GM19395 (cell line): ENCODE results near the gene BAAT.
"Not testable (repeated sequence)": the region's sequence is repeated elsewhere in the genome, so short reads cannot be mapped to it uniquely, and the experiment has no call there.

Source experiments
- ATAC-seq: cut with Tn5 transposase; IDR thresholded peaks from one replicate; pipeline ENCODE4 v1.9.1; 2021; ENCODE audit warnings: mild to moderate bottlenecking, moderate library complexity; ENCODE audit not compliant: unreplicated experiment

BAAT gene

GRCh38 chr9:101384873-101385536, at the start of gene BAAT:
Gene BAAT (minus strand): TSS chr9:101385006. CDS start chr9:101371404, 13,602 bp downstream.
- not testable (repeated sequence) for ATAC-seq

DNA sequence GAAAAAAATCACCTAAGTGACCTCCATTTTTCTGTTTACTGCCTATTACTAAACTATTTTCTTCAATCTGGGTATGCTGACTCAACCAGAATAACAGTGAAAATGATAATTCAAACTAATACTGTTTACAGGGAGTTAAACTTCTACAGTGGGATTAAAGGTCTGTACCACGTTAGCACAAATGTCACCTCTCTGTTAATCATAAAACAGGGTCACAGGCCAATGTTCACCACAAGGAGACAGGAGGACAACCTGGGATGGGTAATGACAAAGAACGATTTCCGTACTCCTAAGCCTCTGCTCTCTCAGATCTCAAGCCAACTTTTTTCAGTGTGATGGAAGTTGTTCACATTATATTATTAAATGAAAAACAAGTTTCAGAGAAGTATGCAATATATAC, 48.4 kb upstream of the BAAT start:
- ATAC-seq = no peak

DNA sequence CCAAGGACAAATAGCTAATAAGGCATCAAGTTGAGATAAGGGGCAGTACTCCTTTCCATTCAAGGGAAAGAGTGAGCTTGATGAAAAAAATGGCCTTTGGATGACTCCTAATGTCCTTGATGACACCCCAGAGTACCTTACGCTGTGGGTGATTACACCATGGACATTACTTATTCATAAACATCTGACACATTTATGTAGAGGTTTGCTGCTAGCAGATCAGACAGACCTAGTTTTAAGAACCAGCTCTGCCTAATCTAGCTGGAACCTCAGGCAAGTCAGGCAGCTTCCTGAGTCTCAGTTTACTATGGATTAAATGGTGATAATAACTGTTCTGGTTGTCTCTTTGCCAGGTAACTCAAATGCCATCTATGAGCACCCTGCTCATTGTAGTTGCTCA, 47.9 kb upstream of the BAAT start:
- ATAC-seq = no peak

DNA sequence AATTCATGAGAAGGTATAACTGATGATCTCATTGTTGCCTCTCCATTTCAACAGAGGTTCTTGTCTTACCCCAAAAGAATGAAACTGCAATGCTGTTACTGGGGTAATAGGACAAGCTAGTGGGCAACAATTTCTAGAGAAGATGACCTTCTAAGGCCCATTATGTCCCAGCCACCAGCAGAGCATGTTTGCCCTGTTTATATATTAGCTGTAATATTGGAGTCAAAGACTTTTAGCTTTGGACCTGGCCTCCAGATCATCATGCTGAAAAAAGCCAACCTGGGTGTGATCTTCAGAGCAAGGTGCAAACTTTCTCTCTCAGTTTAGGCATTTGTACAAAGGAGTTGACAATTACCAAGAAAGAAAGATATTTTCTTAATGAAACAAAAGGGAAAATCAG, 47.4 kb upstream of the BAAT start:
- no peak for ATAC-seq

DNA sequence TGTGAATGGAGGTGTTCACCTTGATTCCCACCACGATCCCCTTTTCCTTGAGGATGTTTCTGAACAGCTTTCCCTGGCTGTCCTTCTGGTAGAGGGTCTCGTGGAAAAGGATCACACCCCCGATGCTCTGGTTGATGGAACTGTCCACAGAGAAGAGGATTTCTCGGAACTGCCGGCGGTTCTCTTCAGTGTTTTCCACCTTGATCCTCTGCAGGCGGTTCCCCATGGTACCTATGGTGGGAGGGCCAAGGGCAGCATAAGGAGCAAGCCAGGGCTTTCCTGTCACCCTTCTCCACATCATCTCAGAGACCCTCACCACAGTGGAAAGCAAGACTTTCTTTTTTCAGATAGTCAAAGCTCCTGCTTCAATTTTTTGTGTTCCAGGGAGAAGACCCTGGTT, 44.9 kb upstream of the BAAT start:
- ATAC-seq = no peak

- no peak for ATAC-seq
These were observed 44.1 kb upstream of the BAAT start for GRCh38 chr9:101428909-101429308.

DNA sequence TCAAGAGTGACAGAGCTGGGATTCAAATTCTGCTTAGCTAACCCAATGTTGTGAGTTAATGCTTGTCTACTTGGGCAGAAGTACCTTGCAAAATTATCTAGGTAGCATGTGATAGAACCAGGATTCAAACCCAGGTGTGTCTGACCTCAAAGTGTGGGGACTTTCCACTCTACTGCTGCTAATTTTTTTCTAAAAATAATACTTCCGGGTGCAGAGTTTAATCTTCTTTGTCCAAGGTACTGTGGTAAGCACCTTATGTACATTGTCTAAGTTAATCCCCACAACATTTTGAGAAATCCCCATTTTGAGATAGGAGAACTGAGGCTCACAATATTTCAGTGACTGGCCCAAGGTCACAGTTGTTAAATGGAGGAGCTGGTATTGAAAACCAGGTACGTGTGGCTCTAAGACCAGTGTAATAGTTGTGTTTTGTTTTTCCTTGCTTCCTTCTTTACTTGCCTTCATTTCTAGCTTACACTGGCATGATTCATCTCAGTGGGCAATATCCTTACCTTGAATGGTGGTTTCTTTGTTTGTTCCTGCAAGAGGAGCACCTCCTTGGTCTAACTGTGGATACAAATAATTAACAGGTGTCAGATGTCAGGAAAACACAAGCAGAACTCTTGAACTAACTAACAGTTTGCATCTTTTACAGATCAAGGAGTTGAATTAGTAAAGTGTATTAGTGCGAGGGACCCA, 43.3 kb upstream of the BAAT start:
- ATAC-seq = no peak

- no peak for ATAC-seq
These were observed 42.6 kb upstream of the BAAT start for GRCh38 chr9:101427358-101427757.

GRCh38 chr9:101421653-101422065, 36.9 kb upstream of the BAAT start:
- ATAC-seq = no peak

DNA sequence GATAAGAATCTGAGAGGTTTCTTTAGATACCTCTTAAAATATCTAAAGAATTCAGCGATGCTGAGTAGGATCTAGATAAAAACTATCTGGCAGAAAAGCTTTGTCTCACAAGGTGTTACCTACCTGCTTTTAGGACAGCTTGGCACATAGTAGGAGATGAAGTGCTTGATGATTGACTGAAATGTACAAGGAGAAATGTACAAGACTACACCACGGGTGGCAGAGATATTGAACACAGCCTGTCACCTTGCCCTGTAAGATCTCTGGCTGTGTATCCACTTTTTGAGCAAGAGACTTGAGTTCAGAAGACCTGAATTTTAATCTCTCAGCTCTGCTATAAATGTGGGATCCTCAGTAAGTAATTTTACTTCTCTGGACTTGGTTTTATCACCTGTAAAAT, 35.1 kb upstream of the BAAT start:
- no peak for ATAC-seq

DNA sequence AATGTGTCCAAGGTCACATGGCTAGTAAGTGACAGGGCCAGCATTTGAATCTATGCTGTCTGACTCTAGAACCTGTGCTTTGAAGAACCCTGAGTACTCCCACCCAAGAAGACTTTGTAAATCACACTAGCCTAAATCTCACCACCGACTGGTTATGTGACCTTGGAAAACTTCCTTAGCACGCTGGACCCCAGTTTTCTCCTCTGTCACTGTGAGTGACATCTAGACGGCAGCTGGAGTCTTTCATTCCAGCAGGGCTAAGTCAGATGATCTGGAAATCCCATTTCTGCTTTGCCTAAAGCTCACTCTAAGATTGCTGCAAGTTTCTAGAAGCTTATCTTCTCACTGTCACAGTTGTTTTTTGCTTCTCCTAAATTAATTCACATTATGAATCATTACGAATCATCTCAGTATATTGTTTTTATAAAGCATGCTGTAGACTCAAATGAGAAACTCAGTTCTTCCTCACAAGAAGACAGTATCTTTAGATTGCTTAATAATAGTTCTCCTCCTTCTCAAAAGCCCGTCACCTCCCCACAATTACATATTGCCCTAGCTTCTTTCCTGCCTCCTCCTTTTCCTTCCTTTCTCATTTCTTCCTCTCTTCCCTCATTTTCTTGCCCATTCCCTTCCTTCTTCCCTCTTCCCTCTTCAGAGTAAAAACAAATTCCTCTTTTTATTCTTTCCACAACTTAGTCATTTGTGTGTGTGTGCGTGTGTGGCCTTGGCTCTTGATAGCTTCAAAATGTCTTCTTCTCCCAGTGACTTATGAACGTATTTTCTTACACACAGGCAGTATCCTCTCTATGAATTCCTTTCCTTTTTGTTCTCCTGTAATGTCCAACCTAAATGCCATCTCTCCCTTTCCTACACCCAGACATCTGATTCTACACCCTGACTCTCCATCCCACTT, 34.0 kb upstream of the BAAT start:
- no peak for ATAC-seq

DNA sequence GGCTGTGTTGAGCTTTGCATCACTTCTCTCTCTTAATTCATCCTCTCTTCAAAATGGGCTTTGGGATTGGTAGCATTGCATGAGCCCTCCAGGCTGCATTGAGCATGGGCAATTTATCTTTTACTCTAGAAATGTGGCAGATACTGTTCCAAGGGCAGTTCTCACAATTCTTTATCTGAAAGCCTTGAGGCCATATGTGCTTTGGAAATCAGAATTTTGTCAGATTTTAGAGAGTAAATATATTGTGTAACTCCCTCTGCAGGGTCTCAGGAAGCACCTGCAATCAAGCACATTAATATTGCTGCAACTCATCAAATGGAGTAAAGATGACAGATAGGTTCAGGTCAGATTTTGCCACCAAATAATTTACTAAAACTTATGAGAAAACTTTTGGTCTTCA, 33.2 kb upstream of the BAAT start:
- ATAC-seq = no peak

GRCh38 chr9:101417389-101417788, 32.6 kb upstream of the BAAT start:
- no peak for ATAC-seq

GRCh38 chr9:101415578-101415977, 30.8 kb upstream of the BAAT start:
- ATAC-seq = no peak

DNA sequence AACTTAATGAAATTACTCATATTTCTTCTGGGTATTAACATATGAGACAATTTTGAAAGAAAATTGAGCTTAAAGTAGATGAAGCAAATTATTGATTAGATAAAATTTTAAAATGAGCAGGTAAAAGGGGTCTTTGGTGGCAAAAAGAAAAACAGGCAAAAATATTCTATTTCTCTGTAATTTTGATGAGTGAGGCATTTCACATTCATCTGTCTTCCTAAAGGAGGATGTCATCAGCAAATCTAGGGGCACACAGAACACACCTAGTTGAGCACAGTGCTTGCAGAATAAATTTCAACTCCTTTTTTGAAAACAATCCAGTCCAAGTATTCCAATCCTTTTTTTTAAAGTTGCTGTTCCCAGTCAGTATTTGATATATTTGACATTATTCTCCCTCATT, 30.0 kb upstream of the BAAT start:
- no peak for ATAC-seq

DNA sequence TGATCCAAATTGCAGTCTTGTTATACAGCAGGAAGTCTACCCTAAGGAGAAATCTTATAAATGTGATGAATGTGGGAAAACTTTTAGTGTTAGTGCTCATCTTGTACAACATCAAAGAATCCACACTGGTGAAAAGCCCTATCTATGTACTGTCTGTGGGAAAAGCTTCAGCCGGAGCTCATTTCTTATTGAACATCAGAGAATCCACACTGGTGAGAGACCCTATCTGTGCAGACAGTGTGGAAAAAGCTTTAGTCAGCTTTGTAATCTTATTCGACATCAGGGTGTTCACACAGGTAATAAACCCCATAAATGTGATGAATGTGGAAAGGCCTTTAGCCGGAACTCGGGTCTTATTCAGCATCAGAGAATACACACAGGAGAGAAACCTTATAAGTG, 24.3 kb upstream of the BAAT start:
- ATAC-seq = no peak

GRCh38 chr9:101408374-101409078, 23.7 kb upstream of the BAAT start:
- ATAC-seq = no peak

DNA sequence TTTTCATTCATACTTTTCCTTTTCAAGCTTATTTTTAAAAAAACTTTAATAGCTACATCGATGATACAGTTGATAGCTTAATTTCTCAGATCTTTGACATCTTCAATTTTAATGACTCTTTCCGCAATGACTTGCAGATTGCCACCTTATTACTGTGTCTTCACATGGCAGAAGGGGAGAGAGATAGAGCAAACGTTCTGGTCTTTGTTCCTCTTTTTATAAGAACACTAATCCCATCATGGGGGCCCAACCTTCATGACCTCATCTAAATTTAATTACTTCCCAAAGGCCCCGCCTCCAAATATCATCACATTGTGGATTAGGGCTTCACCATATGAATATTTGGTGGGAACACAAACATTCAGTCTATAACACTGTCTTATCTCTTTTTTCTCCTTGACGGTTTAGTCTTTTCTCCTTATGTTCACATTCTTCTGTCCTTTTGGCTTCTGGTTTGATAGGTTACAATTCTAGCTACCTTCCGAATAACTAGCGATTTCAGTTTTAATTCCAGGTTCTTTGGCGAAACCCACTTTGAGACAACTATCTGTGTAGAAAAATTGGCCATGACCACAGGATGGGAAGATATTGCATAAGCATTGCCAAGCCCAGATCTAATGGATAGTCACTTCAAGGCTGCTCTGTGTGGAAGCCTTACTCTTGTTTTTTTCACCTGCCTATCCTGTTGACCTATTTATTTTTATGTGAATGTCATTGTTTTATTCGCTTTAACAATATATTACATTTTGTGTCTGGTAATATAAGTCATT, 18.9 kb upstream of the BAAT start:
- ATAC-seq = no peak

GRCh38 chr9:101400120-101400519, 15.3 kb upstream of the BAAT start:
- no peak for ATAC-seq

DNA sequence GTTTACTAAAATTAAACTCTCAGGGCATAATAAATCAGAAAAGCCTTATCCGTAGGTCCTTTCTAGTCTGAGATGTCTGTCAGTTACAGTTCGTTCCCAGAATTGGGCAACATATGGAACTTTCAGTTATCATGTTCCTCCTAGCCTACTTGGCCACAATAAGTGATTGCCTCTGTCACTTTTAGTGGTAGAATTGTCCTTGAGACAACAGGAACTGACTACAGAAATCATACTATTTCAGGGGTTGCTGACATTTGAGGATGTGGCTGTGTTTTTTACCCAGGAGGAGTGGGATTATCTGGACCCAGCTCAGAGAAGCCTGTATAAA, 14.8 kb upstream of the BAAT start:
- no peak for ATAC-seq
